Stomach (tissue), 9 donors: ENCODE results near the gene PGM5. TPM values are rescaled to one million over a fixed set of nuclear protein-coding genes. Genes with fewer than 3 reads are reported as not detected.

Experiments
- DNase-seq, 2 donors: peaks; one replicate each; pipeline versions ENCODE4 v3.0.0 to v3.0.0-alpha.2; 2013 to 2019
- H3K27ac ChIP-seq, 5 donors: fragments of 200-600 bp in 4 of 5; sonication (generic) in 4 of 5; one replicate each; pipeline ENCODE4 v1.5.1; 2013 to 2019; ENCODE audit warnings: mild to moderate bottlenecking in 1 of 5, moderate library complexity in 1 of 5
- H3K27me3 ChIP-seq, 3 donors: fragments of 200-600 bp; sonication (generic); one replicate each; pipeline ENCODE4 v1.5.1; 2017 to 2019; ENCODE audit warnings: mixed run types in 1 of 3
- H3K36me3 ChIP-seq, 4 donors: fragments of 200-600 bp; sonication (generic); 1 replicate in 3 of 4; 2 replicates in 1 of 4; pipeline ENCODE4 v1.5.1; 2016 to 2019
- H3K4me1 ChIP-seq, 4 donors: fragments of 200-600 bp; sonication (generic); one replicate each; pipeline ENCODE4 v1.5.1; 2016 to 2019
- H3K4me3 ChIP-seq, 4 donors: fragments of 200-600 bp; sonication (generic) in 3 of 4; one replicate each; pipeline ENCODE4 v1.5.1; 2016 to 2019; ENCODE audit warnings: mild to moderate bottlenecking in 1 of 4
- H3K9me3 ChIP-seq, 4 donors: fragments of 200-600 bp; sonication (generic); one replicate each; pipeline ENCODE4 v1.5.1; 2016 to 2019
- EP300 ChIP-seq: sonication (generic); formaldehyde crosslinking; IDR thresholded peaks from one replicate; pipeline ENCODE4 v1.6.1; 2017; ENCODE audit warnings: antibody characterized with exemption
- POLR2A ChIP-seq, 4 donors: fragments of 450-650 bp; IDR thresholded peaks; one replicate each; pipeline ENCODE4 v1.6.1; 2016; ENCODE audit warnings: antibody characterized with exemption in 4 of 4, control low read depth in 2 of 4, mild to moderate bottlenecking in 1 of 4, moderate library complexity in 1 of 4
- POLR2AphosphoS5 ChIP-seq, 3 donors: sonication (generic); formaldehyde crosslinking; IDR thresholded peaks; one replicate each; pipeline ENCODE4 v1.6.1; 2016; ENCODE audit warnings: antibody characterized with exemption in 3 of 3
- WGBS, 5 donors: extraction: QIAGEN DNeasy Blood & Tissue Kit in 3 of 5; methylation state at CpG; one replicate each; pipeline versions ENCODE4 v1.1.5 to v1.1.7; 2013 to 2018; 5-methylcytosine and 5-hydroxymethylcytosine counted together
- intact Hi-C: fragments of 100-400 bp; cut with DNase I; formaldehyde crosslinking; loops from one replicate; pipeline ENCODE4 v1.15.1; 2023; ENCODE audit warnings: low total_unique reads
- polyA plus RNA-seq, 3 donors: library from polyadenylated mRNA; stranded (reverse); fragments of 200-250 nt; gene quantifications; one replicate each; pipeline ENCODE4 v1.2.3, GENCODE V29; 2013
- total RNA-seq, 5 donors: library from RNA; depleted of rRNA; stranded (reverse); fragments of >200 nt; gene quantifications; one replicate each; pipeline versions ENCODE4 v1.1.0 to v1.2.3, GENCODE V29; 2014 to 2016
- TF ChIP-seq, protein P1 (sequence below), 7 experiments: fragments of 450-650 bp in 4 of 7; fragments of 200-600 bp in 3 of 7; sonication (generic) in 3 of 7; IDR thresholded peaks; one replicate each; pipeline ENCODE4 v1.5.1; 2016 to 2019; ENCODE audit warnings: antibody characterized with exemption in 7 of 7, control low read depth in 2 of 7, mild to moderate bottlenecking in 1 of 7
- donor health status: healthy with polysubstance abuse.
- donor health status: Bipolar disorder and iron deficiency.
- donor health status: healthy.

Gene PGM5
- total and polyA plus RNA-seq, 8 donors, result 10.6 to 145 (median 62.2) TPM

GRCh38 chr9:68458918-68459317 lies 102.5 kb downstream of the PGM5 start:
- peak in 1 of 2 donors; percentile 49 for DNase-seq
- TF ChIP-seq POLR2AphosphoS5 (IDR thresholded peaks at IDR 0.05) (peak in 1 of 3 donors; percentile 17), EP300 (no peak)
- TF ChIP-seq, protein P1, sequence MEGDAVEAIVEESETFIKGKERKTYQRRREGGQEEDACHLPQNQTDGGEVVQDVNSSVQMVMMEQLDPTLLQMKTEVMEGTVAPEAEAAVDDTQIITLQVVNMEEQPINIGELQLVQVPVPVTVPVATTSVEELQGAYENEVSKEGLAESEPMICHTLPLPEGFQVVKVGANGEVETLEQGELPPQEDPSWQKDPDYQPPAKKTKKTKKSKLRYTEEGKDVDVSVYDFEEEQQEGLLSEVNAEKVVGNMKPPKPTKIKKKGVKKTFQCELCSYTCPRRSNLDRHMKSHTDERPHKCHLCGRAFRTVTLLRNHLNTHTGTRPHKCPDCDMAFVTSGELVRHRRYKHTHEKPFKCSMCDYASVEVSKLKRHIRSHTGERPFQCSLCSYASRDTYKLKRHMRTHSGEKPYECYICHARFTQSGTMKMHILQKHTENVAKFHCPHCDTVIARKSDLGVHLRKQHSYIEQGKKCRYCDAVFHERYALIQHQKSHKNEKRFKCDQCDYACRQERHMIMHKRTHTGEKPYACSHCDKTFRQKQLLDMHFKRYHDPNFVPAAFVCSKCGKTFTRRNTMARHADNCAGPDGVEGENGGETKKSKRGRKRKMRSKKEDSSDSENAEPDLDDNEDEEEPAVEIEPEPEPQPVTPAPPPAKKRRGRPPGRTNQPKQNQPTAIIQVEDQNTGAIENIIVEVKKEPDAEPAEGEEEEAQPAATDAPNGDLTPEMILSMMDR (IDR thresholded peaks at IDR 0.05), result no peak
- H3K27me3 ChIP-seq, result no peaks in the 10 kb centered on the region
- WGBS, 5 donors, result 66 to 79% (median 70%) methylated on average over 1 of the region's 1 CpG
- H3K36me3 ChIP-seq, result no peaks in the 10 kb centered on the region
- H3K9me3 ChIP-seq, result no peaks in the 10 kb centered on the region
- intact Hi-C loops, result no loop called here
- H3K4me1 ChIP-seq, result peaks cover 0 to 56% (median 15%) of the 10 kb centered on the region in 4 donors
- peak overlapping the region in 4 of 5 donors; percentile 8 to 83 (median 22) for H3K27ac ChIP-seq
- H3K4me3 ChIP-seq, result no peak overlapping the region

DNA sequence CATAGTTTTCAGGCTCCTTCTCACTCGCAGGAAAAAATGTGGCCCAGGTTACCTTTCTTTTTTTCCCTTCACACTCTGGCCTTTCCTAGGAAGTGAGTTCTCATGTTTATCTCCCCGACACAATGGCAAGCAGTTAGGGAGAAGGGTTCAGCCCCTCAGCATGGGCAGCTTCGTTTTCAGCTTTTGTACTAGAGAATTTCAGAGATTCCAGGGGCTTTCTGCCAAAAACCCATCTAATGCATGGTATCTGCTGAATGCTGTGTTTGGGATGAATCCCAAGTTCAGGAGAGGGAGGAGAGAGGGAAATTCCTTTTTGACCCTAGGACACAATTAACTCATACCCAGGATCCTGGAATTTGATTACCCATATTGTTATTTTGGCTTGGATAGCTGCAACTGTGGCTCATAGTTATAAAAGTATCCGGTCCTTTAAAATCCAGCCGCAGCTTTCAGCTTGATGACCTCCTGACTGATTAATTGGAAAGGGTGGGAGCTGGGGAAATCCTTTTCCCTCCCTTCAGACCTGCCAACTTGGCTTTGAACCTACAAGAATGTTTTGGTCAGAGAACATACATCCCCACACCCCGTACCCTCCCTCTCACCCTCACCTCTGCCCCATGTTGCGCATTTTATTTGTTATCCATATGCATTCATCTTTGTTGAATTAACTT lies 105.8 kb downstream of the PGM5 start:
- peak overlapping the region in 4 of 5 donors; percentile 23 to 66 (median 56) for H3K27ac ChIP-seq
- intact Hi-C loops, result no loop called here
- WGBS, 5 donors, result 45 to 66% (median 52%) methylated on average over 7 of the region's 7 CpGs
- no peaks in the 10 kb centered on the region for H3K9me3 ChIP-seq
- peaks cover 0 to 34% (median 13%) of the 10 kb centered on the region in 4 donors for H3K4me1 ChIP-seq
- no peaks in the 10 kb centered on the region for H3K27me3 ChIP-seq
- peak in 1 of 3 donors; percentile 3 for TF ChIP-seq POLR2AphosphoS5 (IDR thresholded peaks at IDR 0.05)
- TF ChIP-seq, protein P1 (IDR thresholded peaks at IDR 0.05), result no peak
- peak in 1 of 2 donors; percentile 62 for DNase-seq
- no peak overlapping the region for H3K4me3 ChIP-seq
- H3K36me3 ChIP-seq, result peaks cover 0 to 10% (median 3%) of the 10 kb centered on the region in 4 donors

- H3K4me3 ChIP-seq, result no peak overlapping the region
- H3K36me3 ChIP-seq, result peaks cover 0 to 9% (median 2%) of the 10 kb centered on the region in 4 donors
- H3K27ac ChIP-seq, result no peak overlapping the region
- intact Hi-C loops, result no loop called here
- H3K4me1 ChIP-seq, result no peaks in the 10 kb centered on the region
- DNase-seq, result no peak
- TF ChIP-seq POLR2A (IDR thresholded peaks at IDR 0.05), result no peak
- TF ChIP-seq, protein P1 (IDR thresholded peaks at IDR 0.05), result no peak
- TF ChIP-seq POLR2AphosphoS5 (IDR thresholded peaks at IDR 0.05), result no peak
- TF ChIP-seq EP300, result no peak
- no peaks in the 10 kb centered on the region for H3K9me3 ChIP-seq
- no peaks in the 10 kb centered on the region for H3K27me3 ChIP-seq
Measured at GRCh38 chr9:68470067-68470466, 113.7 kb downstream of the PGM5 start.

DNA sequence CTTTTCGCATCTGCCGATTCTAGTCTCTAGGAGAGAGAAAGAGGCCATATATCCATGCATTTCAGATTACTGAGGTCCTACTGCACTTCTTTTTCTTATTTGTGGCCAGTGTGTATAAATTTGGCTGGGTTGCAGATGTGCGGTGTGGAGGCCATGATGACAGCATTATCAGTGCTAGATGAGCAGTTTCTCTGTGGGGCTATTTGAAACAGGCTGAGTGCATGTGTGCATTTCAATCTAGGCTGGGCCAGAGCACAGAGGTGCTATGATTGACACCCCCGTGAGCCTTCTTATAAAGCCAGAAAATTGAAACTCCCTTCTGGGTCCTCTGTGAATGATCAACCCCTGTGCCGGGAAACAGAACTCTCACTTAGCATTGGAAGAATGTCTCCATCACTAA lies 114.2 kb downstream of the PGM5 start:
- no peak overlapping the region for H3K27ac ChIP-seq
- H3K36me3 ChIP-seq, result peaks cover 0 to 3% (median 0%) of the 10 kb centered on the region in 4 donors
- H3K4me3 ChIP-seq, result no peak overlapping the region
- TF ChIP-seq, protein P1 (IDR thresholded peaks at IDR 0.05), result no peak
- TF ChIP-seq POLR2AphosphoS5 (IDR thresholded peaks at IDR 0.05), result no peak
- no peak for TF ChIP-seq EP300
- TF ChIP-seq POLR2A (IDR thresholded peaks at IDR 0.05), result no peak
- H3K9me3 ChIP-seq, result no peaks in the 10 kb centered on the region
- H3K27me3 ChIP-seq, result no peaks in the 10 kb centered on the region
- DNase-seq, result no peak
- intact Hi-C loops, result no loop called here
- 91 to 96% (median 91%) methylated on average over 5 of the region's 5 CpGs for WGBS, 5 donors
- peaks cover 0 to under 1% (median 0%) of the 10 kb centered on the region in 4 donors for H3K4me1 ChIP-seq
